NCI-H1930 (cell line): ENCODE data around the gene DLGAP1.
"Not testable (repeated sequence)": the region's sequence is repeated elsewhere in the genome, so short reads cannot be mapped to it uniquely, and the experiment has no call there.

Source experiments
- DNase-seq, 2 experiments: peaks; one replicate each; lab custom pipeline; 2025; lab: John Stamatoyannopoulos, UW

DLGAP1 gene

GRCh38 chr18:3655254-3656050 is 799.7 kb downstream of the DLGAP1 start:
- no peak for DNase-seq

DNA sequence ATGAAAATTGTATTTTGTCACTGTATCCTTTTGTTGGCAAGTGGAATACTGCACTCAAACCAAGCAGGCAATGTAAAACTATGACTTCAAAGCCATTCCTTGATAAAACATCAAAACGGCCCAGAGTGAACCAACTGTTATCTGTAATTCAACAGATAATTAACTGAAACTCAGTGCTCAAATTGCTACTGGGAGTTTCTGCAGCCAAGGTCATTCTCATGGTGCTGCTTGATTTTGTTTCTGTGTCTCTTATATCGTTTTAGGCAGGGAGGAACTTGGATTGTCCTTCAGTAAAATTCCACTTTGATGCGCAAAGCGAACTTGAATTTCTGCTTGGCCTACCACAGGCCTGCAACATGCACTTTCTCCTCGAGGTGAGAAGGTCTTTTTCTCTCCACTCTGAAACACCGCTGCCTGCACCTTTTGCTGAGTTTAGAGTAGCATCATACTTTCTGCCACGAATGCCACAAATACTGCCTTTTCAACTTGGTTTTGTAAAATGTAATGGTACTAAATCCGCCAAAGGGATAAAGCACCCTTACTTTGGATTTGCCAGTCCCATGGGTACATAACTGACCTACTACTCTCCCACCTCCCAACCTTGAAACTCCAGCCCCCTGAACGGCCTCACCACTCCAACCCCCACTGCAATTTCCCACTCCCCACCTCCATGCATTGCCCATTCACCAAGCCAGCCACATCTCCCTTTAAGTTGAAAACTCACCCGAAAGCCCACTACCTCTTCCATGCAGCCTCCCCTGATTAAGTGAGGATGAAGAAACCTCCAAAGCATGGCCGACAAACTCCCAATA is 800.5 kb downstream of the DLGAP1 start:
- DNase-seq, result no peak

GRCh38 chr18:3653851-3654441 is 801.2 kb downstream of the DLGAP1 start:
- DNase-seq, result no peak

DNA sequence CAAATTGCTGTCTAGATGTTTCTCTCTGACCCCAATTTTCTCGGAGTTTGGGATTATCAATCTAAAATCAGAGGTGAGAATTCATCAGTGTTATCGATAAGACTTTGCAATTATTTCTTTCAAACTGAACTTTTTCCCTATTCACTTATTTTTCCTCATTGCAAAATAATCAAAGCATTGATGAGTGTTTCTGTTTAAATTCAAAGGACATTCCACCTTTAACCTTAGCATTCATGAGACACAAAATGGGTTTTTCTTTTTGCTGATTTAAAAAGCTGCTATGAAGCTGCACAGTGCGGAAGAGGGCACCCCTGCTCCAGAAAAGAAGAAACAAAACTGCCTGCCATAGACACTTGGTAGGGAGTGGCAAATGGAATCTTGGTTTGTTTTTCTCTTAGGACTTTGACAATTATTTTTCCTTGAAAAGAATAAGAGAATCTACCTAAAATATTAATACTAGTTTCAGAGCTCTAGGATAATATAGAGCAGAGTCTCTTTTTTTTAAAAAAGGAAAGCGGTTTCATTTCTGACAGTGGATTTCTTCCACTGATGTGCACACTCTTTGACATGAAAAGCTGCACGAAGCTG is 801.8 kb downstream of the DLGAP1 start:
- no peak for DNase-seq

DNA sequence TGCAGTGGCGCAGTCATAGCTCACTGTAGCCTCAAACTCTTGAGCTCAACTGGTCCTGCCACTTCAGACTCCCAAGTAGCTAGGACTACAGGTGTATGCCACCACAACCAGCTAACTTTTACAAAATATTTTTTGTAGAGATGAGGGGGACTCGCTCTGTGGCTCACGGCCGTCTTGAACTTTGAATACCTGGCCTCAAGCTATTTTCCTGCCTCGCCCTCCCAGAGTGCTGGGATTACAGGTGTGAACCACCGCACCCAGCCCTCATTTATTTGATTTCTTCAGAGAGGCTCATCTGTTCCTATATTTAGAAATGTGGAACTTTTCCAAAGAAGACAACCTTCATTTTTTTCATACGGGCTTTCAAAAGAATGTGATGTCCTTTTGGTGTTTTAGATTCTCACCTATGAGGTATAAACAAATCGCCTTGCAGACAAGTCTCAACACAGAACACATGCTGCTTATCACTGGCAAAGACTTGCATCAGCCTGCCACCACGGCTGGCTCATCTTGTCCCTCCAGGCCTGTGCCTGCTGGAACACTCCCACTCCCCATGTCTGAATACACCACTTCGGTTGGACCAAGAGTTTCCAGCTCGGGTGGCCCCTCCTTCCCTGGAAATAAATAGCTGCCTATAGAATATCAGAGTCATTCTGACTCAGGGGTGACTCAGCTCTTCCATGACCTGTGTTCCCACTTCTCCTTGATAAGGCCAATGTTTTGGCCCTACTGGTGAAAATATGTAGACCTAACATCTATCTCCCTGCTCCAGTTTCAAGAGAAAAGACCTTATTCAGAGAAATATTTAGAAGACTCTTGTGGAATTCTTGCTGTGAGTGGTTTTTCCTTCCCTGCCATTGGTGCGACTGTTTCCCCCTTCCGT is 802.5 kb downstream of the DLGAP1 start:
- no peak for DNase-seq

GRCh38 chr18:3651266-3651665 is 803.8 kb downstream of the DLGAP1 start:
- no peak for DNase-seq

DNA sequence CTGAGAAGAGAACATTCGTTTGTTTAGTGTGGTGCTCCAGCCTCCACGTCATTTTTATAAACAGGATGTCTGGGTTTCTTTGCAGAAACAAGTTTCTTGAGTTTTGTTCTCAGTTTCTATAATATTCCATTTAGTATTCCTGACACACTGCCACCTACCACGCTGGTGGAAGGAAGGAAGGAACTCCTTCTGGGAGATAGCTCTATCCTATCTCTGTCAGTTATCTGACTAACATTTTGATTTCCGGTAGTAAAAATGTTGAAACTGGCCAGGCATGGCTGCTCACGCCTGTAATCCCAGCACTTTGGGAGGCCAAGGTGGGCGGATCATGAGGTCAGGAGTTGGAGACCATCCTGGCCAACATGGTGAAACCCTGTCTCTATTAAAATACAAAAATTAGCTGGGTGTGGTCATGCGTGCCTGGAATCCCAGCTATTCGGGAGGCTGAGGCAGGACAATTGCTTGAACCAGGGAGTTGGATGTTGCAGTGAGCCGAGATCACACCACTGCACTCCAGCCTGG is 804.5 kb downstream of the DLGAP1 start:
- not testable (repeated sequence) for DNase-seq

DNA sequence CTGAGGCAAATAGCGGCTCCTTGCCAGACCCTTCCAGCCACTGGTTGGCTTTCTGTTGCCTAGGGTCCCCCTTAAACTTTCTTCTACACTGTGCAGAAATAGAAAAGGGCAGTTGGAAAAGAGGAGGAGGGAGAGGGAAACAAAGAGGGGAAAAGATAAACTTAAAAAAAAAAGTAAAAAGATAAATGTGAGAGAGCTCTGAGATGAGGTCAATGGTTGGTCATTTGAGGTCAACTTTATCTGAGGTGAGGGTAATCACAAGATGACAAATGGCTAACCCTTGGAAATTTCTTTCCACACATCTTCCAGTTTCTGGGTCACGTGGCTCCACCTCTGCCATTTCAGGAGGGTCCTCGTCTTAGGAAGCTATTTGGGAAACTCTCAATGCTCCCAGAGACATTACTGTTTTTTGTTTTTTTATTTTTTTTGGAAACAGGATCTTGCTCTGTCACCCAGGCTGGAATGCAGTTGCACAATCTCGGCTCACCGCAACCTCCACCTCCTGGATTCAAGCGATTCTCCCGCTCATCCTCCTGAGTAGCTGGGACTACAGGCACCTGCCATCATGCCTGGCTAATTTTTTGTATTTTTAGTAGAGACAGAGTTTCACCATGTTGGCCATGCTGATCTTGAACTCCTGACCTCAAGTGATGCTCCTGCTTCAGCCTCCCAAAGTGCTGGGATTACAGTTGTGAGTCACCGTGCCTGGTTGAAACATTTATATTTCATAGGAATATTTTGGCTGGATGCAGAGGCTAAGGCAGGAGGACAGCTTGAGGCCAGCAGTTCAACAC is 805.3 kb downstream of the DLGAP1 start:
- no peak for DNase-seq

GRCh38 chr18:3649135-3649632 is 805.9 kb downstream of the DLGAP1 start:
- no peak for DNase-seq

DNA sequence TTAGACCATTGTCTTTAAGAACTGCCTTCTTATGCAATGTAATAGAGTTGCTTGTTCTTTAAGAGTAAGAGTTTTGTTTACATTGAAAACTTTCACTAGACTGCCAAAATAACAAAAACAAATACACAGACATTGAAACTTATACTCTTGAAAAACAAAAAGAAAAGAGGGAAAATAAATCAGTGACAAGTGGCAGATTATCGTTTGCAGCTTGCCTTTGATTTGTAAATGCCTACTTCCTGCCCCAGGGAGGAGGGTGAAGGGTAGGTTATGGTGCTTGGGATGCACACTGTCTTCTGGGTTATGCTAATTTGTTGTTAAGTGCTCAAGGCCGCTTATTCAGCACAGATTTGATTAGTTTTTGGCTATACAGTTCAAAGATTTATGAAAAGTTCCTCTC is 806.5 kb downstream of the DLGAP1 start:
- DNase-seq, result no peak

GRCh38 chr18:3648200-3648599 is 806.9 kb downstream of the DLGAP1 start:
- peak; percentile 10 to 49 for DNase-seq

GRCh38 chr18:3647636-3648035 is 807.5 kb downstream of the DLGAP1 start:
- no peak for DNase-seq

DNA sequence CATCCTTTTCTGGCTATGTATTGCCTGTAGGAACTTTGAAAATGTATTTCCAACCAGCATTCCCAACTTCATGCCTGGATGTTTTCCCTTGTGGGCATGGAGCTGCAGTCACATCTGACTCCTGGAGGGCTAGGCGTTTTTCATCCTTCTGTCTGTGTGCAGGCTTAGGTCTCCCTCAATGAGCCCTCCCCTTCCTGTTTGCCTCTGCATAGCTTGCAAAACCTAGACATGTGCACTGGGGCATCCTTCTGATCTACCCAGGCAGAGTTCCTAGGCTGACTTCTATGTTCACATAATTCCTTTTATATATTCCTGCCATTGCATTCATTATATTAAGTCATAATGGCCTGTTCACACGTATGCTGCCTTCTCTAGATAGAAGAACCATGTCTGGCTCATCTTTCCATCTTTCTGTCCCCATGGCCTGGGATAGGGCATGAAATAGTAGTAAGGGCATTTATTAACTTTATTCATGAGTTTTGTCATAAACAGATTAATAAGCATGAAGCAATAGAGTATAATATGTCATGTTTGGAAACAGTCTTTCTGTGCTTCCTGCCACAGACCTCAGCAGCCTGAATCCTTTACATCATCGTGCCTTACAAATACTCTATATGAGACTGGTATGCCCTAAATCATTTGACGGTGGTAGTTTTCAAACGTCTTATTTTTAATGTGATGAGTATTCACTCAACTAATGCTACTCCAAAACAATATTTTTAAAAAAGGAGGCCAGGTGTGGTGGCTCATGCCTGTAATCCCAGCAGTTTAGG is 809.5 kb downstream of the DLGAP1 start:
- DNase-seq, result no peak

- DNase-seq, result no peak
Measured at GRCh38 chr18:3634250-3634939, 820.7 kb downstream of the DLGAP1 start.

DNA sequence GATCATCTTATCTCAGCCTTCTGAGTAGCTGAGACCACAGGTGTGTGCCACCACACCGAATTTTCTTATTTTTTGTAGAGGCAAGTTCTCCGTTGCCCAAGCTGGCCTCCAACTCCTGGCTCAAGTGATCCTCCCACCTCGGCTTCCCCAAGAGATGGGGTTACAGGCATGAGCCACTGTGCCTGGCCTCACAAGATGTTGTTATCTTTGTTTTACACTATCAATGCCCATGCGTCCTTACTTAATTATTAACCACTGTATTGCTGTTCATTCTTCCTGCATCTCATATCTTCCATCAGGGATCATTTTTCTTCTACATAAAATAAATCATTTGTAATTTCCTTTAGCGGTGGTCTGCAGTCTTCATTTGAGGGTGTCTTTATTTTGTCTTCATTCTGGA is 823.2 kb downstream of the DLGAP1 start:
- no peak for DNase-seq

GRCh38 chr18:3626929-3627458 is 828.1 kb downstream of the DLGAP1 start:
- no peak for DNase-seq

DNA sequence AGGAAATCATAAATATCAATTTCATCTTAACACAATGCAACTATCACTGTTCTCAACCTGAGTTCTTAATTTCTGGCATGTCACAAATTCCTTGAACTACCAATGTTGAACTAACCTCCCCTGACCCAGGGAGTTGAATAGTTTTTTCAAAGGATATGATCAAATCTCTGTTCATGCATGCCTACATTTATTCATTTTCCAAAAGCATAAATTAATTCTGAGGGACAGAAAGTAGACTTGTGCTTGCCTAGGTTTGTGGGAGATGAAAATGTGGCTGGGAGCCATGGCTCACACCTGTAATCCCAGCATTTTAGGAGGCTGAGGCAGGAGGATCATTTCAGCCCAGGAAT is 829.4 kb downstream of the DLGAP1 start:
- no peak for DNase-seq

- no peak for DNase-seq
Measured at GRCh38 chr18:3624935-3625741, 830.0 kb downstream of the DLGAP1 start.
